BLaER1 (cell line): Measurements from ENCODE around the gene KDM6B.

Source experiments
- H3K27ac ChIP-seq: shearing (Covaris generic); formaldehyde crosslinking; 2 replicates; pipeline ENCODE4 v1.8.1; 2022
- H3K27me3 ChIP-seq: shearing (Covaris generic); formaldehyde crosslinking; 2 replicates; pipeline ENCODE4 v1.8.1; 2022
- H3K36me3 ChIP-seq: shearing (Covaris generic); formaldehyde crosslinking; 2 replicates; pipeline ENCODE4 v1.8.1; 2022
- H3K4me1 ChIP-seq: shearing (Covaris generic); formaldehyde crosslinking; 2 replicates; pipeline ENCODE4 v1.8.1; 2022
- H3K4me2 ChIP-seq: shearing (Covaris generic); formaldehyde crosslinking; 2 replicates; pipeline ENCODE4 v1.8.1; 2022
- H3K4me3 ChIP-seq: shearing (Covaris generic); formaldehyde crosslinking; 2 replicates; pipeline ENCODE4 v1.8.1; 2022
- H3K9ac ChIP-seq: shearing (Covaris generic); formaldehyde crosslinking; 2 replicates; pipeline ENCODE4 v1.8.1; 2022
- H3K9me3 ChIP-seq: shearing (Covaris generic); formaldehyde crosslinking; 2 replicates; pipeline ENCODE4 v1.8.1; 2022
- H4K20me1 ChIP-seq: shearing (Covaris generic); formaldehyde crosslinking; 2 replicates; pipeline ENCODE4 v1.8.1; 2022
- Cebpa-rat ChIP-seq: shearing (Covaris generic); IDR thresholded peaks from 2 replicates; pipeline ENCODE4 v1.8.1; 2022

The KDM6B gene

GRCh38 chr17:7873051-7873450, 39.0 kb downstream of the KDM6B start:
- Histone ChIP-seq H3K4me3 (no peak overlapping the region), H3K9me3 (no peaks in the 10 kb centered on the region), H3K27ac (no peak overlapping the region), H3K27me3 (no peaks in the 10 kb centered on the region), H3K9ac (no peak overlapping the region), H3K4me1 (peaks cover 21% of the 10 kb centered on the region), H3K36me3 (peaks cover 38% of the 10 kb centered on the region), H4K20me1 (no peaks in the 10 kb centered on the region), H3K4me2 (no peak overlapping the region)
- no peak for TF ChIP-seq Cebpa-rat

GRCh38 chr17:7875804-7876370, 41.9 kb downstream of the KDM6B start:
- Histone ChIP-seq H3K36me3 (peaks cover 57% of the 10 kb centered on the region), H3K9me3 (no peaks in the 10 kb centered on the region), H3K4me2 (no peak overlapping the region), H3K27ac (no peak overlapping the region), H3K4me1 (peaks cover 14% of the 10 kb centered on the region), H3K27me3 (no peaks in the 10 kb centered on the region), H3K4me3 (no peak overlapping the region), H4K20me1 (no peaks in the 10 kb centered on the region), H3K9ac (no peak overlapping the region)
- TF ChIP-seq Cebpa-rat = no peak

GRCh38 chr17:7878234-7878633, 44.2 kb downstream of the KDM6B start:
- Histone ChIP-seq H3K9me3 (no peaks in the 10 kb centered on the region), H3K27me3 (no peaks in the 10 kb centered on the region), H3K27ac (no peak overlapping the region), H4K20me1 (no peaks in the 10 kb centered on the region), H3K9ac (no peak overlapping the region), H3K4me3 (no peak overlapping the region), H3K36me3 (peaks cover 58% of the 10 kb centered on the region), H3K4me2 (no peak overlapping the region), H3K4me1 (peaks cover 37% of the 10 kb centered on the region)
- no peak for TF ChIP-seq Cebpa-rat

- Histone ChIP-seq H3K27me3 (no peaks in the 10 kb centered on the region), H4K20me1 (no peaks in the 10 kb centered on the region), H3K27ac (peak overlapping the region; percentile 28; the same call in 1 of the 2 replicates), H3K9me3 (no peaks in the 10 kb centered on the region), H3K36me3 (peaks cover 42% of the 10 kb centered on the region), H3K9ac (peak overlapping the region; percentile 43), H3K4me2 (peak overlapping the region; percentile 88), H3K4me3 (no peak overlapping the region), H3K4me1 (peaks cover 47% of the 10 kb centered on the region)
- no peak for TF ChIP-seq Cebpa-rat
Measured at GRCh38 chr17:7880076-7880868, 46.3 kb downstream of the KDM6B start.

- peak overlapping the region; percentile 88 for H3K4me2 ChIP-seq
- no peaks in the 10 kb centered on the region for H3K27me3 ChIP-seq
- peak overlapping the region; percentile 60; the same call in 1 of the 2 replicates for H3K9ac ChIP-seq
- H3K36me3 ChIP-seq = peaks cover 36% of the 10 kb centered on the region
- peak overlapping the region; percentile 28 for H3K27ac ChIP-seq
- no peaks in the 10 kb centered on the region for H4K20me1 ChIP-seq
- no peak for TF ChIP-seq Cebpa-rat
- peaks cover 47% of the 10 kb centered on the region for H3K4me1 ChIP-seq
- no peak overlapping the region for H3K4me3 ChIP-seq
- H3K9me3 ChIP-seq = no peaks in the 10 kb centered on the region
Measured at GRCh38 chr17:7881276-7882054, 47.4 kb downstream of the KDM6B start.

GRCh38 chr17:7882068-7882467, 48.1 kb downstream of the KDM6B start:
- Histone ChIP-seq H3K4me1 (peaks cover 47% of the 10 kb centered on the region), H3K4me2 (peak overlapping the region; percentile 88), H3K9me3 (no peaks in the 10 kb centered on the region), H3K9ac (peak overlapping the region; percentile 60; the same call in 1 of the 2 replicates), H3K27me3 (no peaks in the 10 kb centered on the region), H3K36me3 (peaks cover 36% of the 10 kb centered on the region), H4K20me1 (no peaks in the 10 kb centered on the region), H3K4me3 (no peak overlapping the region), H3K27ac (peak overlapping the region; percentile 28; the same call in 1 of the 2 replicates)
- TF ChIP-seq Cebpa-rat = no peak

- peaks cover 36% of the 10 kb centered on the region for H3K36me3 ChIP-seq
- no peaks in the 10 kb centered on the region for H4K20me1 ChIP-seq
- no peak overlapping the region for H3K27ac ChIP-seq
- H3K27me3 ChIP-seq = no peaks in the 10 kb centered on the region
- H3K4me1 ChIP-seq = peaks cover 47% of the 10 kb centered on the region
- no peak overlapping the region for H3K9ac ChIP-seq
- no peaks in the 10 kb centered on the region for H3K9me3 ChIP-seq
- no peak overlapping the region for H3K4me3 ChIP-seq
- peak overlapping the region; percentile 88 for H3K4me2 ChIP-seq
- TF ChIP-seq Cebpa-rat = no peak
Measured at GRCh38 chr17:7882629-7883028, 48.6 kb downstream of the KDM6B start.
